H1 (cell line): ENCODE data around the gene CYBRD1. TPM values are rescaled to one million over a fixed set of nuclear protein-coding genes. Genes with fewer than 3 reads are reported as not detected.

Experiments
- CTCF ChIA-PET: fragments of 300-600 bp; sonication (Branson Sonifier 250); formaldehyde crosslinking; loops from one replicate; lab custom pipeline; 2021; ENCODE audit not compliant: partially characterized antibody; lab: Charles Lee
- POLR2A ChIA-PET: fragments of 300-600 bp; sonication (Branson Sonifier 250); formaldehyde crosslinking; loops from one replicate; lab custom pipeline; 2021; ENCODE audit warnings: inconsistent platforms; ENCODE audit not compliant: partially characterized antibody; lab: Charles Lee
- DNase-seq, 2 experiments: peaks; one replicate each; pipeline versions ENCODE4 v3.0.0 to v3.0.0-alpha.2; 2010 to 2022; ENCODE audit warnings: low spot score in 2 of 2, low read depth in 1 of 2, mixed read lengths in 1 of 2
- FAIRE-seq: peaks from 2 replicates; lab custom pipeline; 2011; peaks lifted over from hg19 to GRCh38; lab: Jason Lieb, UNC
- H2AFZ ChIP-seq: 2 replicates; pipeline ENCODE4 v1.8.1; 2012; ENCODE audit warnings: low read length, inconsistent platforms
- H2AK5ac ChIP-seq: 2 replicates; pipeline ENCODE4 v1.6.1; 2013; ENCODE audit warnings: low read depth, low read length
- H2BK120ac ChIP-seq: replicated peaks from 2 replicates; pipeline ENCODE3; 2013; ENCODE audit warnings: low read depth, low read length, inconsistent platforms
- H2BK12ac ChIP-seq: 2 replicates; pipeline ENCODE4 v1.6.1; 2013; ENCODE audit warnings: low read depth, low read length
- H2BK15ac ChIP-seq: 2 replicates; pipeline ENCODE4 v1.6.1; 2013; ENCODE audit warnings: low read length
- H2BK20ac ChIP-seq: 2 replicates; pipeline ENCODE4 v1.6.1; 2013; ENCODE audit warnings: low read length
- H2BK5ac ChIP-seq: 2 replicates; pipeline ENCODE4 v1.6.1; 2013; ENCODE audit warnings: low read depth, low read length
- H3K14ac ChIP-seq: 2 replicates; pipeline ENCODE4 v1.6.1; 2013; ENCODE audit warnings: inconsistent platforms; ENCODE audit not compliant: insufficient read length
- H3K18ac ChIP-seq: 2 replicates; pipeline ENCODE4 v1.6.1; 2013; ENCODE audit warnings: low read length; ENCODE audit errors: extremely low read depth
- H3K23ac ChIP-seq: 2 replicates; pipeline ENCODE4 v1.6.1; 2013; ENCODE audit warnings: inconsistent platforms; ENCODE audit not compliant: insufficient read length
- H3K23me2 ChIP-seq: 2 replicates; pipeline ENCODE4 v1.6.1; 2013; ENCODE audit warnings: low read depth, low read length
- H3K27ac ChIP-seq: 2 replicates; pipeline ENCODE4 v1.6.1; 2011; ENCODE audit warnings: low read depth, low read length, inconsistent platforms
- H3K27me3 ChIP-seq, 4 experiments: replicated peaks in 1 of 4; 1 replicate in 1 of 4; 2 replicates in 3 of 4; pipeline versions ENCODE4 v1.6.1 to v1.8.1; 2011 to 2013; ENCODE audit warnings: low read length in 3 of 4, mild to moderate bottlenecking in 3 of 4, inconsistent platforms in 2 of 4, mixed read lengths in 2 of 4, moderate library complexity in 1 of 4; ENCODE audit not compliant: control insufficient read depth in 3 of 4, insufficient read depth in 3 of 4; ENCODE audit errors: extremely low read depth in 1 of 4
- H3K36me3 ChIP-seq, 4 experiments: 2 replicates each; pipeline versions ENCODE4 v1.6.1 to v1.8.1; 2011 to 2013; ENCODE audit warnings: mild to moderate bottlenecking in 4 of 4, low read length in 3 of 4, moderate library complexity in 2 of 4, control low read depth in 1 of 4, inconsistent platforms in 1 of 4; ENCODE audit not compliant: insufficient read depth in 4 of 4, control insufficient read depth in 2 of 4
- H3K4ac ChIP-seq: replicated peaks from 2 replicates; pipeline ENCODE3; 2013; ENCODE audit warnings: low read length, low read depth, mixed read lengths, inconsistent platforms; ENCODE audit not compliant: insufficient read length
- H3K4me1 ChIP-seq, 4 experiments: replicated peaks in 1 of 4; 1 replicate in 1 of 4; 2 replicates in 3 of 4; pipeline versions ENCODE4 v1.6.1 to v1.8.1; 2011 to 2013; ENCODE audit warnings: low read length in 3 of 4, inconsistent platforms in 2 of 4, mixed read lengths in 1 of 4; ENCODE audit not compliant: insufficient read depth in 4 of 4, control insufficient read depth in 3 of 4
- H3K4me2 ChIP-seq, 2 experiments: 2 replicates each; pipeline versions ENCODE4 v1.6.1 to v1.8.1; 2011 to 2013; ENCODE audit warnings: low read depth in 2 of 2, low read length in 2 of 2, control low read depth in 1 of 2, inconsistent platforms in 1 of 2, mild to moderate bottlenecking in 1 of 2; ENCODE audit not compliant: insufficient read depth in 1 of 2
- H3K4me3 ChIP-seq, 4 experiments: fragments of 200-600, 300-600 bp in 1 of 4; sonication (generic), shearing (Covaris generic), sonication (Bioruptor Twin) in 1 of 4; 2 replicates each; pipeline versions ENCODE4 v1.5.1 to v1.8.1; 2011 to 2016; ENCODE audit warnings: low read length in 4 of 4, low read depth in 3 of 4, control low read depth in 2 of 4, inconsistent platforms in 2 of 4, mild to moderate bottlenecking in 2 of 4, mixed read lengths in 1 of 4, moderate library complexity in 1 of 4; ENCODE audit not compliant: insufficient read depth in 2 of 4; ENCODE audit errors: extremely low read depth in 1 of 4
- H3K56ac ChIP-seq: replicated peaks from 2 replicates; pipeline ENCODE3; 2013; ENCODE audit warnings: low read depth, mild to moderate bottlenecking, mixed read lengths, low read length, inconsistent platforms; ENCODE audit not compliant: insufficient read length
- H3K79me1 ChIP-seq: 2 replicates; pipeline ENCODE4 v1.6.1; 2013; ENCODE audit warnings: low read depth, low read length, control low read depth
- H3K79me2 ChIP-seq, 2 experiments: 2 replicates each; pipeline versions ENCODE4 v1.6.1 to v1.8.1; 2012 to 2013; ENCODE audit warnings: low read length in 2 of 2, mild to moderate bottlenecking in 2 of 2, inconsistent platforms in 1 of 2; ENCODE audit not compliant: insufficient read depth in 2 of 2, control insufficient read depth in 1 of 2
- H3K9ac ChIP-seq, 4 experiments: replicated peaks in 1 of 4; 1 replicate in 1 of 4; 2 replicates in 3 of 4; pipeline versions ENCODE4 v1.6.1 to v1.8.1; 2011 to 2013; ENCODE audit warnings: low read depth in 3 of 4, low read length in 3 of 4, control low read depth in 2 of 4, mild to moderate bottlenecking in 2 of 4, moderate library complexity in 2 of 4, inconsistent platforms in 1 of 4; ENCODE audit errors: extremely low read depth in 1 of 4
- H3K9me3 ChIP-seq, 2 experiments: 2 replicates each; pipeline versions ENCODE4 v1.6.1 to v1.8.1; 2012 to 2013; ENCODE audit warnings: mild to moderate bottlenecking in 2 of 2, moderate library complexity in 2 of 2, control low read depth in 1 of 2, inconsistent platforms in 1 of 2, low read depth in 1 of 2, low read length in 1 of 2, mixed read lengths in 1 of 2; ENCODE audit not compliant: insufficient read depth in 2 of 2
- H4K20me1 ChIP-seq, 2 experiments: replicated peaks in 1 of 2; 2 replicates each; pipeline versions ENCODE3 to v1.8.1; 2011 to 2013; ENCODE audit warnings: inconsistent platforms in 2 of 2, low read length in 2 of 2, mild to moderate bottlenecking in 1 of 2; ENCODE audit not compliant: insufficient read depth in 2 of 2, control insufficient read depth in 1 of 2
- H4K5ac ChIP-seq: 2 replicates; pipeline ENCODE4 v1.6.1; 2013; ENCODE audit warnings: low read length, low read depth, mixed read lengths, inconsistent platforms; ENCODE audit not compliant: insufficient read length
- H4K8ac ChIP-seq: 2 replicates; pipeline ENCODE4 v1.8.0; 2013; ENCODE audit warnings: mild to moderate bottlenecking, moderate library complexity, low read length, inconsistent platforms; ENCODE audit not compliant: insufficient read depth; ENCODE audit errors: extremely low read depth
- H4K91ac ChIP-seq: replicated peaks from 2 replicates; pipeline ENCODE3; 2013; ENCODE audit warnings: low read length, mixed read lengths, inconsistent platforms; ENCODE audit not compliant: insufficient read length
- ASH2L ChIP-seq: fragments of 200-600, 300-600 bp; sonication (generic); IDR thresholded peaks from one replicate; pipeline ENCODE4 v1.7.1; 2017; ENCODE audit warnings: low read length
- BRCA1 ChIP-seq: IDR thresholded peaks from 2 replicates; pipeline ENCODE4 v1.6.1; 2012; ENCODE audit warnings: low read depth, low read length, improper control_type of control experiment
- CHD1 ChIP-seq: IDR thresholded peaks from 2 replicates; pipeline ENCODE4 v1.6.1; 2012; ENCODE audit warnings: low read depth, low read length, improper control_type of control experiment
- EZH2 ChIP-seq: fragments of 200-600 bp; sonication (generic); IDR thresholded peaks from 2 replicates; pipeline ENCODE4 v1.7.1; 2012; ENCODE audit warnings: low read depth, mild to moderate bottlenecking, moderate library complexity, low read length, inconsistent platforms; ENCODE audit not compliant: severe bottlenecking
- HDAC2 ChIP-seq, 2 experiments: fragments of 300-600 bp in 1 of 2; sonication (generic) in 1 of 2; IDR thresholded peaks; 2 replicates each; pipeline ENCODE4 v1.6.1; 2011 to 2012; ENCODE audit warnings: low read depth in 2 of 2, low read length in 2 of 2, mild to moderate bottlenecking in 2 of 2, moderate library complexity in 2 of 2, borderline replicate concordance in 1 of 2, inconsistent platforms in 1 of 2
- KDM1A ChIP-seq: fragments of 200-600, 300-600 bp; sonication (generic); IDR thresholded peaks from 2 replicates; pipeline ENCODE4 v1.7.1; 2016; ENCODE audit warnings: mild to moderate bottlenecking, low read length, borderline replicate concordance
- RNF2 ChIP-seq: fragments of 200-900, 300-1000 bp; sonication (generic); IDR thresholded peaks from 2 replicates; pipeline ENCODE4 v1.7.1; 2016; ENCODE audit warnings: borderline replicate concordance, low read depth, mild to moderate bottlenecking, antibody characterized with exemption, low read length; ENCODE audit not compliant: poor library complexity, severe bottlenecking; ENCODE audit errors: missing control alignments
- SIN3A ChIP-seq, 2 experiments: IDR thresholded peaks in 1 of 2; conservative IDR thresholded peaks in 1 of 2; 2 replicates each; pipeline ENCODE4 v1.6.1; 2011 to 2012; ENCODE audit warnings: low read length in 2 of 2, improper control_type of control experiment in 1 of 2, low read depth in 1 of 2, mild to moderate bottlenecking in 1 of 2
- WGBS, 2 experiments: shearing (Covaris generic) in 1 of 2; methylation state at CpG; one replicate each; pipeline versions ENCODE4 v1.1.6 to v1.1.7; 2013 to 2015; ENCODE audit warnings: low lambda C conversion rate in 2 of 2, mixed read lengths in 2 of 2, inconsistent platforms in 1 of 2, low coverage in 1 of 2, missing lambda C conversion rate in 1 of 2; ENCODE audit not compliant: insufficient replicate concordance in 2 of 2, insufficient coverage in 1 of 2, insufficient read length in 1 of 2; ENCODE audit errors: extremely low coverage in 1 of 2, missing lambda C conversion rate in 1 of 2; 5-methylcytosine and 5-hydroxymethylcytosine counted together
- polyA plus RNA-seq, 7 experiments: library from polyadenylated mRNA; depleted of rRNA in 3 of 7; stranded (reverse) in 5 of 7; unstranded in 2 of 7; fragments of >200 nt in 5 of 7; fragments of 200-250 nt in 2 of 7; gene quantifications; 1 replicate in 5 of 7; 2 replicates in 1 of 7; 4 replicates in 1 of 7; pipeline versions ENCODE4 v1.2.1 to v1.2.3, GENCODE V29; 2011 to 2013; ENCODE audit warnings: missing spikeins in 2 of 7, mixed read lengths in 2 of 7
- total RNA-seq: library from RNA; stranded (reverse); fragmentation: NEBNext Ultra II Directional; extraction: Animal tissue kit (Norgen Biotek cat#: 25700); gene quantifications from 2 replicates; pipeline ENCODE4 v1.2.1, GENCODE V29; 2021
- TF ChIP-seq, protein P1 (sequence below): IDR thresholded peaks from 2 replicates; pipeline ENCODE4 v1.6.1; 2012; ENCODE audit warnings: inconsistent platforms

Gene CYBRD1
- total and polyA plus RNA-seq, 2 of the 8 experiments (the other 6 are each of a cell fraction or from before 2014, with no cell fraction given): 10.7 to 12.6 TPM

DNA sequence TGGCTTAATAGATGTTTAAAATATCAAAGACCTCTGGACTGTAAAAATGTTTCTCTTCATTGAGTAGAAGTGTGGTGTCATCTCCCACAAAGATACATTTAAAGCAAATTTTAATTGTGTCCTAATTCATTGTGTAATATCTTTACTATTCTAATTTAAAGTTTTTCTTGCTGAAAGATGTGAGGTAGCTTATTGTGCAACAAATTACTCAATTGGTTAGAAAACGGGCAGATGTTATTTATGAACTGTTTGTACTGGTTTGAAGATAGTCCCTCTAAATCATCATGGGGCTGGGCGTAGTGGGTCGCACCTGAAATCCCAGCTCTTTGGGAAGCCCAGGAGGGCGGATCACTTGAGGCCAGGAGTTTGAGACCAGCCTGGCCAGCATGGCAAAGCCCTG lies 65.3 kb downstream of the CYBRD1 start:
- Histone ChIP-seq H3K9ac (no peak overlapping the region), H3K56ac (no peak overlapping the region), H3K23ac (no peak overlapping the region), H3K14ac (no peak overlapping the region), H2BK5ac (no peak overlapping the region), H3K4ac (no peak overlapping the region), H2BK120ac (no peak overlapping the region), H2BK20ac (no peak overlapping the region), H3K27me3 (no peaks in the 10 kb centered on the region), H3K9me3 (no peaks in the 10 kb centered on the region), H3K79me2 (no peaks in the 10 kb centered on the region), H2AK5ac (no peak overlapping the region), H3K4me3 (no peak overlapping the region), H3K27ac (no peak overlapping the region), H3K4me1 (peaks cover 0 to 4% (median under 1%) of the 10 kb centered on the region in 4 experiments; a peak in 1 of 7 replicates), H3K79me1 (no peaks in the 10 kb centered on the region), H2BK12ac (no peak overlapping the region), H3K4me2 (no peak overlapping the region), H4K8ac (no peak overlapping the region), H3K36me3 (no peaks in the 10 kb centered on the region), H4K20me1 (no peaks in the 10 kb centered on the region), H3K18ac (no peak overlapping the region), H3K23me2 (no peaks in the 10 kb centered on the region), H4K91ac (no peak overlapping the region), H2BK15ac (no peak overlapping the region), H2AFZ (no peak overlapping the region), H4K5ac (no peak overlapping the region)
- ChIA-PET POLR2A (interaction anchor here (1.2 kb wide), 1 partner anchor 102 kb away, joined by 3 read pairs; no protein-coding TSS in a partner anchor), CTCF (interaction anchor here (0.6 to 2.1 kb wide), 7 partner anchors 11 to 446 kb away, joined by 3 to 7 read pairs (median 3); no protein-coding TSS in a partner anchor)
- TF ChIP-seq ASH2L (no peak), RNF2 (no peak), BRCA1 (no peak), SIN3A (conservative IDR thresholded peaks at IDR 0.05 in 1 of 2, IDR thresholded peaks at IDR 0.05 in 1 of 2; ENCODE audit: low read depth in 1 of 2, low read length in 2 of 2) (no peak), CHD1 (no peak), KDM1A (no peak), HDAC2 (IDR thresholded peaks at IDR 0.05; ENCODE audit: borderline replicate concordance in 1 of 2, low read depth in 2 of 2, low read length in 2 of 2) (no peak), EZH2 (no peak)
- TF ChIP-seq, protein P1, sequence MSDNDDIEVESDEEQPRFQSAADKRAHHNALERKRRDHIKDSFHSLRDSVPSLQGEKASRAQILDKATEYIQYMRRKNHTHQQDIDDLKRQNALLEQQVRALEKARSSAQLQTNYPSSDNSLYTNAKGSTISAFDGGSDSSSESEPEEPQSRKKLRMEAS: no peak
- DNase-seq (no peak), FAIRE-seq (no peak)
- WGBS, 2 experiments: 88% methylated on average over 4 of the region's 4 CpGs; no CpG with 5 or more reads in 1 of the 2 experiments
